Measurements from ENCODE around the gene VCL. TPM values are rescaled to one million over a fixed set of nuclear protein-coding genes. Genes with fewer than 3 reads are reported as not detected.

The VCL gene
- total RNA-seq, 1 experiment from 2014 or later: 106 TPM

DNA sequence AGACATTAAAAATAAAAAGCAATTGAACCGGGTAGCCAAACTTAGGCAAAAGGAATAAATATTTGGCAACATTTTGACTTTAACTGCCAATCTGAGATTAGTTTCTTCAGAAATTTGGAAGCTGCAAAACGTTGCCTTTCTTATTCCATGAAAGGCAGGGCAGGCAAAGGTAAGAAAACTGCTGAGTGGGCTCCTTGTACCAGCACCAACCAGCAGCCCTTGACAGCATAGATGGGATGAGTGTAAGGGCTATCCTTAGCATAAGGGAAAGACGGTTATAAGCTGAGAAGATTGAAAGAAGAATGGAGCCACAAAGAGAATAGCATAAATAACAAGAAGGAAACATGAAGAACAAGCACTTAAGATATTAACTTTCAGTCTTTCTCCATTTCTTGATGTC, 124.1 kb downstream of the VCL start:
- Histone ChIP-seq H3K4me2 (ENCODE audit: low read length) (no peak overlapping the region), H3K9me3 (ENCODE audit: control insufficient read depth in 1 of 2, insufficient read depth in 1 of 2, low read depth in 1 of 2, low read length in 2 of 2) (no peaks in the 10 kb centered on the region), H3K9ac (ENCODE audit: low read length) (no peak overlapping the region), H4K20me1 (ENCODE audit: insufficient read depth) (no peaks in the 10 kb centered on the region), H3K4me1 (ENCODE audit: control insufficient read depth in 1 of 2, insufficient read depth in 2 of 2, low read length in 2 of 2) (peaks cover 11 to 24% of the 10 kb centered on the region in 2 experiments), H3K4me3 (replicated peaks in 1 of 2; ENCODE audit: low read depth in 1 of 2, low read length in 2 of 2) (no peak overlapping the region), H3K27ac (ENCODE audit: low read depth, low read length) (no peak overlapping the region), H3K36me3 (ENCODE audit: control insufficient read depth in 1 of 2, insufficient read depth in 2 of 2, low read length in 2 of 2) (peaks cover 44 to 55% of the 10 kb centered on the region in 2 experiments), H2AFZ (ENCODE audit: low read depth, low read length, poor library complexity, severe bottlenecking) (no peak overlapping the region), H3K79me2 (ENCODE audit: insufficient read depth, low read length) (no peaks in the 10 kb centered on the region; the same call in 1 of the 2 replicates), H3K9me2 (ENCODE audit: insufficient read depth) (no peaks in the 10 kb centered on the region), H3K27me3 (ENCODE audit: insufficient read depth, low read length) (no peaks in the 10 kb centered on the region)
- TF ChIP-seq JUND (IDR thresholded peaks at IDR 0.05) (no peak), ELF1 (IDR thresholded peaks at IDR 0.05; ENCODE audit: borderline replicate concordance, low read depth) (no peak), POLR2A (IDR thresholded peaks at IDR 0.05; ENCODE audit: borderline replicate concordance, extremely low read depth, insufficient read depth, insufficient read length) (no peak), FOSL1 (IDR thresholded peaks at IDR 0.05; ENCODE audit: low read depth) (no peak), POLR2AphosphoS5 (IDR thresholded peaks at IDR 0.05; ENCODE audit: low read depth, low read length) (no peak), EZH2 (IDR thresholded peaks at IDR 0.05) (no peak), YY1 (IDR thresholded peaks at IDR 0.05; ENCODE audit: extremely low read depth, insufficient replicate concordance, low read depth, low read length) (no peak), EZH2phosphoT487 (IDR thresholded peaks at IDR 0.05; ENCODE audit: borderline replicate concordance) (no peak), RAD21 (IDR thresholded peaks at IDR 0.05; ENCODE audit: low read depth) (no peak), CEBPB (IDR thresholded peaks at IDR 0.05; ENCODE audit: low read depth) (no peak)
- TF ChIP-seq, protein P1, sequence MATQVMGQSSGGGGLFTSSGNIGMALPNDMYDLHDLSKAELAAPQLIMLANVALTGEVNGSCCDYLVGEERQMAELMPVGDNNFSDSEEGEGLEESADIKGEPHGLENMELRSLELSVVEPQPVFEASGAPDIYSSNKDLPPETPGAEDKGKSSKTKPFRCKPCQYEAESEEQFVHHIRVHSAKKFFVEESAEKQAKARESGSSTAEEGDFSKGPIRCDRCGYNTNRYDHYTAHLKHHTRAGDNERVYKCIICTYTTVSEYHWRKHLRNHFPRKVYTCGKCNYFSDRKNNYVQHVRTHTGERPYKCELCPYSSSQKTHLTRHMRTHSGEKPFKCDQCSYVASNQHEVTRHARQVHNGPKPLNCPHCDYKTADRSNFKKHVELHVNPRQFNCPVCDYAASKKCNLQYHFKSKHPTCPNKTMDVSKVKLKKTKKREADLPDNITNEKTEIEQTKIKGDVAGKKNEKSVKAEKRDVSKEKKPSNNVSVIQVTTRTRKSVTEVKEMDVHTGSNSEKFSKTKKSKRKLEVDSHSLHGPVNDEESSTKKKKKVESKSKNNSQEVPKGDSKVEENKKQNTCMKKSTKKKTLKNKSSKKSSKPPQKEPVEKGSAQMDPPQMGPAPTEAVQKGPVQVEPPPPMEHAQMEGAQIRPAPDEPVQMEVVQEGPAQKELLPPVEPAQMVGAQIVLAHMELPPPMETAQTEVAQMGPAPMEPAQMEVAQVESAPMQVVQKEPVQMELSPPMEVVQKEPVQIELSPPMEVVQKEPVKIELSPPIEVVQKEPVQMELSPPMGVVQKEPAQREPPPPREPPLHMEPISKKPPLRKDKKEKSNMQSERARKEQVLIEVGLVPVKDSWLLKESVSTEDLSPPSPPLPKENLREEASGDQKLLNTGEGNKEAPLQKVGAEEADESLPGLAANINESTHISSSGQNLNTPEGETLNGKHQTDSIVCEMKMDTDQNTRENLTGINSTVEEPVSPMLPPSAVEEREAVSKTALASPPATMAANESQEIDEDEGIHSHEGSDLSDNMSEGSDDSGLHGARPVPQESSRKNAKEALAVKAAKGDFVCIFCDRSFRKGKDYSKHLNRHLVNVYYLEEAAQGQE (IDR thresholded peaks at IDR 0.05; ENCODE audit: low read depth): no peak
- TF ChIP-seq, protein P2, sequence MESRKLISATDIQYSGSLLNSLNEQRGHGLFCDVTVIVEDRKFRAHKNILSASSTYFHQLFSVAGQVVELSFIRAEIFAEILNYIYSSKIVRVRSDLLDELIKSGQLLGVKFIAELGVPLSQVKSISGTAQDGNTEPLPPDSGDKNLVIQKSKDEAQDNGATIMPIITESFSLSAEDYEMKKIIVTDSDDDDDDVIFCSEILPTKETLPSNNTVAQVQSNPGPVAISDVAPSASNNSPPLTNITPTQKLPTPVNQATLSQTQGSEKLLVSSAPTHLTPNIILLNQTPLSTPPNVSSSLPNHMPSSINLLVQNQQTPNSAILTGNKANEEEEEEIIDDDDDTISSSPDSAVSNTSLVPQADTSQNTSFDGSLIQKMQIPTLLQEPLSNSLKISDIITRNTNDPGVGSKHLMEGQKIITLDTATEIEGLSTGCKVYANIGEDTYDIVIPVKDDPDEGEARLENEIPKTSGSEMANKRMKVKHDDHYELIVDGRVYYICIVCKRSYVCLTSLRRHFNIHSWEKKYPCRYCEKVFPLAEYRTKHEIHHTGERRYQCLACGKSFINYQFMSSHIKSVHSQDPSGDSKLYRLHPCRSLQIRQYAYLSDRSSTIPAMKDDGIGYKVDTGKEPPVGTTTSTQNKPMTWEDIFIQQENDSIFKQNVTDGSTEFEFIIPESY (IDR thresholded peaks at IDR 0.05; ENCODE audit: extremely low read depth, insufficient replicate concordance, low read length): no peak
- TF ChIP-seq, protein P3, sequence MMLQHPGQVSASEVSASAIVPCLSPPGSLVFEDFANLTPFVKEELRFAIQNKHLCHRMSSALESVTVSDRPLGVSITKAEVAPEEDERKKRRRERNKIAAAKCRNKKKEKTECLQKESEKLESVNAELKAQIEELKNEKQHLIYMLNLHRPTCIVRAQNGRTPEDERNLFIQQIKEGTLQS (IDR thresholded peaks at IDR 0.05): no peak
- intact Hi-C loops (cut with micrococcal nuclease): no loop called here
- no TSS peak for BruUV-seq (replicated peaks)
- DNase-seq (ENCODE audit: low read depth, low spot score): no peak
- no peak for ATAC-seq
- ChIA-PET POLR2A (no interaction called here), RAD21 (ENCODE audit: low non-redundant PET in 1 of 2, low total read pairs in 2 of 2, uncharacterized antibody in 2 of 2, unreplicated experiment in 2 of 2) (no interaction called here), CTCF (interaction anchor here (0.9 kb wide), 1 partner anchor 19 kb away, joined by 3 read pairs; no protein-coding TSS in a partner anchor)

Data from HCT116 (cell line).